ENCODE data around the gene STAB2. TPM values are rescaled to one million over a fixed set of nuclear protein-coding genes. Genes with fewer than 3 reads are reported as not detected.

The STAB2 gene
- total RNA-seq, 1 experiment from 2014 or later, result not detected

GRCh38 chr12:103556890-103557627 is 30.0 kb upstream of the STAB2 start:
- Histone ChIP-seq H3K4me1 (ENCODE audit: control insufficient read depth in 1 of 2, insufficient read depth in 2 of 2, low read length in 2 of 2) (peaks cover 12 to 23% of the 10 kb centered on the region in 2 experiments), H3K4me3 (replicated peaks in 1 of 2; ENCODE audit: low read depth in 1 of 2, low read length in 2 of 2) (no peak overlapping the region), H3K9me2 (ENCODE audit: insufficient read depth) (no peaks in the 10 kb centered on the region), H3K79me2 (ENCODE audit: insufficient read depth, low read length) (no peaks in the 10 kb centered on the region), H2AFZ (ENCODE audit: low read depth, low read length, poor library complexity, severe bottlenecking) (no peak overlapping the region), H3K27me3 (ENCODE audit: insufficient read depth, low read length) (no peaks in the 10 kb centered on the region), H3K36me3 (ENCODE audit: control insufficient read depth in 1 of 2, insufficient read depth in 2 of 2, low read length in 2 of 2) (no peaks in the 10 kb centered on the region), H4K20me1 (ENCODE audit: insufficient read depth) (no peaks in the 10 kb centered on the region), H3K4me2 (ENCODE audit: low read length) (no peak overlapping the region), H3K9me3 (ENCODE audit: control insufficient read depth in 1 of 2, insufficient read depth in 1 of 2, low read depth in 1 of 2, low read length in 2 of 2) (no peaks in the 10 kb centered on the region), H3K27ac (ENCODE audit: low read depth, low read length) (no peak overlapping the region), H3K9ac (ENCODE audit: low read length) (no peak overlapping the region)
- BruUV-seq (replicated peaks), result no TSS peak
- ChIA-PET RAD21 (ENCODE audit: low non-redundant PET in 1 of 2, low total read pairs in 2 of 2, uncharacterized antibody in 2 of 2, unreplicated experiment in 2 of 2) (no interaction called here), POLR2A (no interaction called here), CTCF (no interaction called here)
- TF ChIP-seq FOSL1 (IDR thresholded peaks at IDR 0.05; ENCODE audit: low read depth), result no peak
- TF ChIP-seq EGR1 (IDR thresholded peaks at IDR 0.05; ENCODE audit: low read depth), result no peak
- no peak for TF ChIP-seq JUND (IDR thresholded peaks at IDR 0.05)
- TF ChIP-seq CTCF (IDR thresholded peaks at IDR 0.05 in 2 of 3, conservative IDR thresholded peaks at IDR 0.05 in 1 of 3; ENCODE audit: borderline replicate concordance in 1 of 3, insufficient read depth in 1 of 3, low read depth in 2 of 3, low read length in 2 of 3), result no peak
- no peak for TF ChIP-seq SRF (IDR thresholded peaks at IDR 0.05; ENCODE audit: low read depth)
- no peak for TF ChIP-seq SIN3A (IDR thresholded peaks at IDR 0.05; ENCODE audit: low read depth)
- no peak for TF ChIP-seq CBX3 (IDR thresholded peaks at IDR 0.05; ENCODE audit: low read depth)
- TF ChIP-seq ZNF274 (IDR thresholded peaks at IDR 0.05; ENCODE audit: low read depth, low read length), result no peak
- TF ChIP-seq ATF3 (IDR thresholded peaks at IDR 0.05), result no peak
- no peak for TF ChIP-seq YY1 (IDR thresholded peaks at IDR 0.05; ENCODE audit: extremely low read depth, insufficient replicate concordance, low read depth, low read length)
- TF ChIP-seq POLR2A (IDR thresholded peaks at IDR 0.05; ENCODE audit: borderline replicate concordance, extremely low read depth, insufficient read depth, insufficient read length), result no peak
- TF ChIP-seq RAD21 (IDR thresholded peaks at IDR 0.05; ENCODE audit: low read depth), result no peak
- intact Hi-C loops (cut with micrococcal nuclease), result no loop called here
- ATAC-seq (no peak), DNase-seq (ENCODE audit: low read depth, low spot score) (no peak)
